Measurements from ENCODE around the gene IFT80. TPM values are rescaled to one million over a fixed set of nuclear protein-coding genes. Genes with fewer than 3 reads are reported as not detected.

The IFT80 gene
- total RNA-seq, 1 donor from 2014 or later: 10.2 TPM

- Histone ChIP-seq H3K36me3 (peaks cover 10 to 37% of the 10 kb centered on the region in 2 donors), H3K9me3 (no peaks in the 10 kb centered on the region), H3K27ac (no peak overlapping the region), H3K27me3 (no peaks in the 10 kb centered on the region), H3K4me1 (no peaks in the 10 kb centered on the region), H3K4me3 (no peak overlapping the region)
- no peak for DNase-seq (ENCODE audit: low spot score in 2 of 2)
- intact Hi-C loops (cut with DNase I): no loop called here
- no peak for TF ChIP-seq CTCF (IDR thresholded peaks at IDR 0.05)
These were observed 20.5 kb downstream of the IFT80 start for GRCh38 chr3:160378331-160379109.

GRCh38 chr3:160376681-160377080 is 22.3 kb downstream of the IFT80 start:
- Histone ChIP-seq H3K4me1 (no peaks in the 10 kb centered on the region), H3K27me3 (no peaks in the 10 kb centered on the region), H3K9me3 (no peaks in the 10 kb centered on the region), H3K4me3 (no peak overlapping the region), H3K36me3 (peaks cover 10 to 37% of the 10 kb centered on the region in 2 donors), H3K27ac (no peak overlapping the region)
- DNase-seq (ENCODE audit: low spot score in 2 of 2): no peak
- intact Hi-C loops (cut with DNase I): no loop called here
- no peak for TF ChIP-seq CTCF (IDR thresholded peaks at IDR 0.05)

- H3K36me3 ChIP-seq: peaks cover 7 to 33% of the 10 kb centered on the region in 2 donors
- DNase-seq (ENCODE audit: low spot score in 2 of 2): no peak
- H3K27ac ChIP-seq: no peak overlapping the region
- H3K4me3 ChIP-seq: no peak overlapping the region
- no peak for TF ChIP-seq CTCF (IDR thresholded peaks at IDR 0.05)
- H3K4me1 ChIP-seq: no peaks in the 10 kb centered on the region
- H3K27me3 ChIP-seq: no peaks in the 10 kb centered on the region
- no peaks in the 10 kb centered on the region for H3K9me3 ChIP-seq
- intact Hi-C loops (cut with DNase I): no loop called here
These were observed 24.1 kb downstream of the IFT80 start for GRCh38 chr3:160374925-160375324.

GRCh38 chr3:160374472-160374871 is 24.6 kb downstream of the IFT80 start:
- Histone ChIP-seq H3K27ac (no peak overlapping the region), H3K9me3 (no peaks in the 10 kb centered on the region), H3K4me1 (no peaks in the 10 kb centered on the region), H3K27me3 (no peaks in the 10 kb centered on the region), H3K4me3 (no peak overlapping the region), H3K36me3 (peaks cover 7 to 28% of the 10 kb centered on the region in 2 donors)
- DNase-seq (ENCODE audit: low spot score in 2 of 2): no peak
- intact Hi-C loops (cut with DNase I): no loop called here
- no peak for TF ChIP-seq CTCF (IDR thresholded peaks at IDR 0.05)

GRCh38 chr3:160373655-160374054 is 25.4 kb downstream of the IFT80 start:
- H3K9me3 ChIP-seq: no peaks in the 10 kb centered on the region
- no peak for DNase-seq (ENCODE audit: low spot score in 2 of 2)
- no peaks in the 10 kb centered on the region for H3K27me3 ChIP-seq
- no peak for TF ChIP-seq CTCF (IDR thresholded peaks at IDR 0.05)
- H3K4me3 ChIP-seq: no peak overlapping the region
- H3K4me1 ChIP-seq: no peaks in the 10 kb centered on the region
- H3K36me3 ChIP-seq: peaks cover 7 to 28% of the 10 kb centered on the region in 2 donors
- no peak overlapping the region for H3K27ac ChIP-seq
- intact Hi-C loops (cut with DNase I): no loop called here

All from ascending aorta (tissue), 2 donors.